ENCODE results near the gene NFE2L2.

DNA sequence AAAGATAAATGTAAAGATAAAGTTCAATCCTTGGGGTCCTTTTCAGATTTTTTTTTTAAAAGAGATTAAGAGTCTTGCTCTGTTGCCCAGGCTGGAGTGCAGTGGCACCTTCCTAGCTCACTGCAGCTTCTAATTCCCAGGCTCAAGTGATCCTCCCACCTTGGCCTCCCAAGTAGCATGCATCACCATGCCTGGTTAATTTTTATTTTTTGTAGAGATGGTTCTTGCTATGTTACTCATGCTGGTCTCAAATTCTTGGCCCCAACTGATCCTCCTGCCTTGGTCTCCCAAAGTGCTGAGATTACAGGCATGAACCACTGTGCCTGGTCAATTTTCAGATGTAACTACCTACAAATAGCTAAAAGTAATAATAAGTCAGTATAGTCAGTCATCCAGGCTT, 21.1 kb downstream of the NFE2L2 start:
- TF ChIP-seq CTCF (IDR thresholded peaks at IDR 0.05; ENCODE audit: low read depth, low read length) (no peak), EZH2phosphoT487 (IDR thresholded peaks at IDR 0.05; ENCODE audit: low read depth) (no peak)
